Cardiac fibroblast (primary cell): ENCODE measurements around the gene RBM15.

ENCODE experiments used
- DNase-seq, 2 donors: peaks; one replicate each; pipeline versions ENCODE4 v3.0.0 to v3.0.0-alpha.2; 2010; ENCODE audit warnings: low read depth in 2 of 2
- H3K4me3 ChIP-seq, 2 donors: replicated peaks in 1 of 2; 1 replicate in 1 of 2; 2 replicates in 1 of 2; pipeline ENCODE4 v1.5.1; 2011; ENCODE audit warnings: low read depth in 2 of 2, low read length in 2 of 2, mild to moderate bottlenecking in 2 of 2, moderate library complexity in 1 of 2
- CTCF ChIP-seq: IDR thresholded peaks from one replicate; pipeline ENCODE4 v1.5.1; 2011; ENCODE audit warnings: low read depth, mild to moderate bottlenecking, low read length, inconsistent platforms

Gene RBM15

GRCh38 chr1:110393286-110393685 is 54.1 kb downstream of the RBM15 start:
- H3K4me3 ChIP-seq = no peak overlapping the region
- DNase-seq = peak in 1 of 2 donors; percentile 28

GRCh38 chr1:110393691-110394492 is 54.7 kb downstream of the RBM15 start:
- H3K4me3 ChIP-seq = no peak overlapping the region
- TF ChIP-seq CTCF = no peak
- DNase-seq = peak; percentile 65 to 82

More at GRCh38 chr1:110393286-110393685, 54.1 kb downstream of the RBM15 start:
- no peak for TF ChIP-seq CTCF

- no peak for TF ChIP-seq CTCF
- no peak for DNase-seq
- no peak overlapping the region for H3K4me3 ChIP-seq
Observed at GRCh38 chr1:110394493-110394820, 55.3 kb downstream of the RBM15 start.
